Esophagus (tissue), 2 donors: ENCODE results near the gene UNC5B. TPM values are rescaled to one million over a fixed set of nuclear protein-coding genes. Genes with fewer than 3 reads are reported as not detected.

Experiments used
- H3K27ac ChIP-seq, 2 donors: one replicate each; pipeline ENCODE4 v1.5.1; 2013; ENCODE audit warnings: low read depth in 2 of 2, mild to moderate bottlenecking in 2 of 2, inconsistent platforms in 1 of 2, low read length in 1 of 2, moderate library complexity in 1 of 2
- H3K27me3 ChIP-seq, 2 donors: one replicate each; pipeline ENCODE4 v1.6.1; 2013; ENCODE audit warnings: low read length in 2 of 2, control low read depth in 1 of 2, mild to moderate bottlenecking in 1 of 2; ENCODE audit not compliant: insufficient read depth in 2 of 2, control insufficient read depth in 1 of 2
- H3K36me3 ChIP-seq, 2 donors: one replicate each; pipeline ENCODE4 v1.6.1; 2013; ENCODE audit warnings: low read length in 1 of 2; ENCODE audit not compliant: control insufficient read depth in 2 of 2, insufficient read depth in 2 of 2
- H3K4me1 ChIP-seq, 2 donors: one replicate each; pipeline ENCODE4 v1.6.1; 2013; ENCODE audit warnings: low read length in 1 of 2; ENCODE audit not compliant: control insufficient read depth in 2 of 2, insufficient read depth in 2 of 2
- H3K4me3 ChIP-seq, 2 donors: one replicate each; pipeline ENCODE4 v1.5.1; 2013; ENCODE audit warnings: low read length in 2 of 2, mild to moderate bottlenecking in 2 of 2, low read depth in 1 of 2, moderate library complexity in 1 of 2
- H3K9me3 ChIP-seq, 2 donors: one replicate each; pipeline ENCODE4 v1.6.1; 2013; ENCODE audit warnings: mild to moderate bottlenecking in 2 of 2, low read depth in 1 of 2, low read length in 1 of 2, moderate library complexity in 1 of 2; ENCODE audit not compliant: control insufficient read depth in 2 of 2, insufficient read depth in 1 of 2
- WGBS, 2 donors: extraction: QIAGEN DNeasy Blood & Tissue Kit; methylation state at CpG; one replicate each; pipeline ENCODE4 v1.1.7; 2013; 5-methylcytosine and 5-hydroxymethylcytosine counted together
- polyA plus RNA-seq, 2 donors: library from polyadenylated mRNA; stranded (reverse); fragments of 200-250 nt; gene quantifications; one replicate each; pipeline ENCODE4 v1.2.3, GENCODE V29; 2013
- donor health status: healthy with polysubstance abuse.
- donor health status: Bipolar disorder and iron deficiency.

Gene UNC5B
- polyA plus RNA-seq, 2 donors: 7.6 to 12.2 TPM

DNA sequence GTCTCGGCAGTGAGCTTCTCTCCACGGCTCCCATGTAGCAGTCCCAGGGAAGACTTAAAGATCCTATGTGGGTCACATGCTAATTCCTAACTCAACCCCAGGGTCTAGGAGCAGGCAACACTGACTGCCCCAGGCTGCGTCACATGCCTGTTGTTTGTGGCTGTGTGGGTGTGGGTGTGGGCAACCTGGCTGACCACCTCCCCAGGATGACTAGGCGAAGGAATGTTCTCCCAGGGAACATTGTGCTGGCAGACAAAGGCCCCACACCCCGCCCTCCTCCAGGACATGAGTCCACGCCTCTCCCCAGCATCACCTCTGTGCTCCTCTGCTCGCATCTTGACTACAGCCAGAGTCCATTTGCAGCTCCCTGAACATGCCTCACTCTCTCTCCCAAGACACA lies 137.0 kb downstream of the UNC5B start:
- no peak overlapping the region for H3K27ac ChIP-seq
- no peaks in the 10 kb centered on the region for H3K27me3 ChIP-seq
- H3K4me1 ChIP-seq: peaks cover 0 to 3% of the 10 kb centered on the region in 2 donors
- H3K9me3 ChIP-seq: no peaks in the 10 kb centered on the region
- H3K36me3 ChIP-seq: no peaks in the 10 kb centered on the region
- WGBS, 2 donors: 90 to 95% methylated on average over 7 of the region's 7 CpGs
- H3K4me3 ChIP-seq: no peak overlapping the region

DNA sequence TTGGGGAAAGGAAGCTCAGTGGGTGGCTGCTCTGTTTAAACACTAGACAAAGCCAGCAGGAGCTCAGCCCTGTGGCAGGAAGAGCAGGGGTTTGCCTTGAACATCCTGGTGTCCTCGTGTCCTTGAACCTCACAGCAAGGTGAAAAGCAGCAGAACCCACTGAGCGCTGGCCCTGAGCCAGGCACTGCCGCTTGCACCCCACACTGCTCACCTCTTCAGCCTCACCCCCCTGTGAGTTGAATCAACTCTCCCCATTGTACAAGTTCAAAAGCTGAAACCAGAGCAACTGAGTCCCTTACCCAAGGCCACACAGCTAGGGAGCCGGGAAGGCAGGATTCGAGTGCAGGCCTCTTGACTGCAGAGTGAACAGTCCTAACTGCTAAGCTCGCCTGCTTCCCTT lies 138.7 kb downstream of the UNC5B start:
- WGBS, 2 donors: 83 to 85% methylated on average over 6 of the region's 6 CpGs
- Histone ChIP-seq H3K4me1 (peaks cover 0 to 3% of the 10 kb centered on the region in 2 donors), H3K27ac (no peak overlapping the region), H3K36me3 (peaks cover 0 to 7% of the 10 kb centered on the region in 2 donors), H3K9me3 (no peaks in the 10 kb centered on the region), H3K4me3 (no peak overlapping the region), H3K27me3 (no peaks in the 10 kb centered on the region)

DNA sequence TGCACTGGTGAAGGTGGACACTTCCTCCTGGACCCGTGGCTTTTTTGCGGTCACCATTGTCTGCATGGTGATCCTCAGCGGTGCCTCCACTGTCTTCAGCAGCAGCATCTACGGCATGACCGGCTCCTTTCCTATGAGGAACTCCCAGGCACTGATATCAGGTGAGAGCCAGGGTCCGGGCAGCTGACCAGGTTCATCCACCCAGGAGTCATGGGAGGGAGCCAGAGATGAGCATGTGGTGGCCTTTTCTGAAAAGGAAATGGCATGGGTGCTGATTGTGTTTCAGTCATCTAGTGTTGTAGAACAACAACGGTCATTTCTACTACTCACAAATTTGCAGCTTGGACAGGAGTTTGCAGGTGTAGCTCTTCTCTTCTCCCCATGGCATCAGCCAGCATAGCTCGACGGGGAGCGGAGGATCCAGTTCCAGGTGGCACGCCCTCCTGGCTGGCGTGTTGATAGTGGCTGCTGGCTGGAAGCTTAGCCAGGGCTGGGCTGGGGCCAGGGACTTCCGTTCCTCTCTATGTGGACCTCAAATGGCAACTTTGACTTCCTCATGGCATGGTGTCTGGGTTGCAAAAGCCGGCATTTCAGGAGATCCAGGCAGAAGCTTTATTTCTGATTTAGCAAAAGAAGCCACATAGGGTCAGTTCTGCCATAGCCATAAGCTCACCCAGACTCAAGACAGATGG lies 139.4 kb downstream of the UNC5B start:
- Histone ChIP-seq H3K4me1 (peaks cover 0 to 3% of the 10 kb centered on the region in 2 donors), H3K27ac (no peak overlapping the region)

More for the DNA sequence above, 139.4 kb downstream of the UNC5B start:
- Histone ChIP-seq H3K9me3 (no peaks in the 10 kb centered on the region), H3K4me3 (no peak overlapping the region), H3K27me3 (no peaks in the 10 kb centered on the region), H3K36me3 (peaks cover 0 to 8% of the 10 kb centered on the region in 2 donors)
- WGBS, 2 donors: 67 to 76% methylated on average over 14 of the region's 14 CpGs

Other genes with a start within 250 kb of the UNC5B start
- 1 to 10 TPM; 1.3 to 1.9 TPM for gene SLC29A3, start 106.7 kb downstream of the UNC5B start, polyA plus RNA-seq
- 1 to 10 TPM; 1.6 to 3.2 TPM for gene CDH23, start 184.3 kb downstream of the UNC5B start, polyA plus RNA-seq